ENCODE measurements around the gene RAPGEF5. TPM values are rescaled to one million over a fixed set of nuclear protein-coding genes. Genes with fewer than 3 reads are reported as not detected.

The RAPGEF5 gene
- total RNA-seq, 1 donor from 2014 or later = 0.24 TPM

GRCh38 chr7:22194658-22195273 is 162.2 kb downstream of the RAPGEF5 start:
- no peak for DNase-seq (ENCODE audit: low read depth)

GRCh38 chr7:22193450-22193983 is 163.4 kb downstream of the RAPGEF5 start:
- peak; percentile 9 for DNase-seq (ENCODE audit: low read depth)

GRCh38 chr7:22192801-22193200 is 164.2 kb downstream of the RAPGEF5 start:
- no peak for DNase-seq (ENCODE audit: low read depth)

GRCh38 chr7:22190736-22191135 is 166.2 kb downstream of the RAPGEF5 start:
- no peak for DNase-seq (ENCODE audit: low read depth)

- no peak for DNase-seq (ENCODE audit: low read depth)
These were observed 167.2 kb downstream of the RAPGEF5 start for GRCh38 chr7:22189741-22190140.

GRCh38 chr7:22189230-22189629 is 167.7 kb downstream of the RAPGEF5 start:
- DNase-seq (ENCODE audit: low read depth) = no peak

GRCh38 chr7:22187691-22188348 is 169.1 kb downstream of the RAPGEF5 start:
- DNase-seq (ENCODE audit: low read depth) = no peak

- no peak for DNase-seq (ENCODE audit: low read depth)
These were observed 171.4 kb downstream of the RAPGEF5 start for GRCh38 chr7:22185559-22185958.

- DNase-seq (ENCODE audit: low read depth) = no peak
These were observed 172.3 kb downstream of the RAPGEF5 start for GRCh38 chr7:22184549-22185199.

GRCh38 chr7:22183522-22184280 is 173.3 kb downstream of the RAPGEF5 start:
- no peak for DNase-seq (ENCODE audit: low read depth)

GRCh38 chr7:22182149-22182548 is 174.8 kb downstream of the RAPGEF5 start:
- no peak for DNase-seq (ENCODE audit: low read depth)

- no peak for DNase-seq (ENCODE audit: low read depth)
These were observed 175.3 kb downstream of the RAPGEF5 start for GRCh38 chr7:22181663-22182062.

- DNase-seq (ENCODE audit: low read depth) = peak; percentile 59
These were observed 177.5 kb downstream of the RAPGEF5 start for GRCh38 chr7:22179442-22179879.

- DNase-seq (ENCODE audit: low read depth) = no peak
These were observed 178.2 kb downstream of the RAPGEF5 start for GRCh38 chr7:22178735-22179134.

- peak; percentile 47 for DNase-seq (ENCODE audit: low read depth)
These were observed 180.1 kb downstream of the RAPGEF5 start for GRCh38 chr7:22176791-22177412.

GRCh38 chr7:22174574-22174953 is 182.4 kb downstream of the RAPGEF5 start:
- DNase-seq (ENCODE audit: low read depth) = no peak

- no peak for DNase-seq (ENCODE audit: low read depth)
These were observed 183.0 kb downstream of the RAPGEF5 start for GRCh38 chr7:22173685-22174573.

- DNase-seq (ENCODE audit: low read depth) = no peak
These were observed 188.8 kb downstream of the RAPGEF5 start for GRCh38 chr7:22168129-22168634.

- no peak for DNase-seq (ENCODE audit: low read depth)
These were observed 189.5 kb downstream of the RAPGEF5 start for GRCh38 chr7:22167482-22167881.

GRCh38 chr7:22166928-22167327 is 190.0 kb downstream of the RAPGEF5 start:
- no peak for DNase-seq (ENCODE audit: low read depth)

Data from myocyte (in vitro differentiated cells).